B cell (primary cell): ENCODE data around the gene IKZF1.

Experiments used
- CTCF ChIP-seq: fragments of 200-600 bp; IDR thresholded peaks from one replicate; pipeline ENCODE4 v1.8.0; 2022; ENCODE audit warnings: antibody characterized with exemption, mild to moderate bottlenecking
- EZH2 ChIP-seq: IDR thresholded peaks from 2 replicates; pipeline ENCODE4 v1.6.1; 2012; ENCODE audit warnings: borderline replicate concordance, low read depth, mild to moderate bottlenecking, moderate library complexity, low read length; ENCODE audit not compliant: insufficient read depth, poor library complexity, severe bottlenecking

DNA sequence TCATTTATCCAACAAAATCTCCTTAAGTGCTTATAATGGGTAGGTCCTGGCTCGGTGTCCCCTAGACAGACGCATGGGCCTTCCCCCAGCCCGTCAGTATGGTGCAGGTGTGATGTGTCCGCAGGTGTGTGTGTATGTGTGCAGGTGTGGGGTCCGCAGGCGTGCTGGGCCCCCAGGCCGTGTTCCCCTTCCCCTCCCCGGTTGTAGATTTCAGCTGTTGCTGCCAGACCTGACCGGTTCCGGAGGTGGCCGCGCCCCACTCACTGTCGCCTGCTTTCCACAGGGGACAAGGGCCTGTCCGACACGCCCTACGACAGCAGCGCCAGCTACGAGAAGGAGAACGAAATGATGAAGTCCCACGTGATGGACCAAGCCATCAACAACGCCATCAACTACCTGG lies 95.1 kb downstream of the IKZF1 start:
- TF ChIP-seq CTCF (no peak), EZH2 (no peak)
